PFSK-1 (cell line): ENCODE results near the gene SLC2A10.

Experiments used
- POLR2AphosphoS5 ChIP-seq: IDR thresholded peaks from 2 replicates; pipeline ENCODE4 v1.6.1; 2012; ENCODE audit warnings: low read depth, mild to moderate bottlenecking, control low read depth, low read length, moderate library complexity
- REST ChIP-seq, 2 experiments: IDR thresholded peaks; 2 replicates each; pipeline versions ENCODE4 v1.6.1 to v1.8.0; 2011 to 2012; ENCODE audit warnings: low read depth in 2 of 2, low read length in 2 of 2, control low read depth in 1 of 2, inconsistent platforms in 1 of 2, mild to moderate bottlenecking in 1 of 2, moderate library complexity in 1 of 2; ENCODE audit not compliant: insufficient read depth in 1 of 2

- TF ChIP-seq REST (IDR thresholded peaks at IDR 0.05; ENCODE audit: insufficient read depth in 1 of 2, low read depth in 2 of 2, low read length in 2 of 2) (no peak), POLR2AphosphoS5 (no peak)
These were observed 35.8 kb upstream of the SLC2A10 start for GRCh38 chr20:46673394-46674252.
